RWPE1 (cell line): ENCODE measurements around the gene GNE.

Source experiments
- CTCF ChIA-PET: fragments of 350-600 bp; sonication (Branson Sonifier 250); formaldehyde crosslinking; extraction: SDS; loops from one replicate; lab custom pipeline; 2021; lab: Yijun Ruan, JAX
- POLR2A ChIA-PET: fragments of 400-600 bp; formaldehyde crosslinking; extraction: SDS; loops from one replicate; lab custom pipeline; 2020; ENCODE audit warnings: antibody characterized with exemption; ENCODE audit not compliant: low non-redundant PET; lab: Yijun Ruan, JAX
- DNase-seq: peaks from one replicate; pipeline ENCODE4 v3.0.0; 2012; ENCODE audit warnings: low spot score
- H3K27ac ChIP-seq: fragments of 450-650 bp; 2 replicates; pipeline ENCODE4 v1.5.1; 2017
- CTCF ChIP-seq: fragments of 450-650 bp; conservative IDR thresholded peaks from 2 replicates; pipeline ENCODE4 v1.5.1; 2017; ENCODE audit warnings: low read depth, mild to moderate bottlenecking

The GNE gene

GRCh38 chr9:36293918-36294317 is 35.7 kb upstream of the GNE start:
- TF ChIP-seq CTCF: no peak
- no peak for DNase-seq
- POLR2A ChIA-PET: no interaction called here
- CTCF ChIA-PET: no interaction called here
- no peak overlapping the region for H3K27ac ChIP-seq

- TF ChIP-seq CTCF: no peak
- H3K27ac ChIP-seq: no peak overlapping the region
- CTCF ChIA-PET: no interaction called here
- POLR2A ChIA-PET: no interaction called here
- no peak for DNase-seq
Observed at GRCh38 chr9:36293171-36293570, 34.9 kb upstream of the GNE start.

GRCh38 chr9:36292641-36293040 is 34.4 kb upstream of the GNE start:
- DNase-seq: no peak
- H3K27ac ChIP-seq: no peak overlapping the region
- POLR2A ChIA-PET: no interaction called here
- TF ChIP-seq CTCF: no peak
- CTCF ChIA-PET: no interaction called here

GRCh38 chr9:36290996-36291395 is 32.7 kb upstream of the GNE start:
- no peak for DNase-seq
- POLR2A ChIA-PET: no interaction called here
- H3K27ac ChIP-seq: no peak overlapping the region
- CTCF ChIA-PET: interaction anchor here (0.6 to 0.7 kb wide), 3 partner anchors 43 to 693 kb away, joined by 3 to 4 read pairs (median 3); no protein-coding TSS in a partner anchor
- TF ChIP-seq CTCF: no peak

DNA sequence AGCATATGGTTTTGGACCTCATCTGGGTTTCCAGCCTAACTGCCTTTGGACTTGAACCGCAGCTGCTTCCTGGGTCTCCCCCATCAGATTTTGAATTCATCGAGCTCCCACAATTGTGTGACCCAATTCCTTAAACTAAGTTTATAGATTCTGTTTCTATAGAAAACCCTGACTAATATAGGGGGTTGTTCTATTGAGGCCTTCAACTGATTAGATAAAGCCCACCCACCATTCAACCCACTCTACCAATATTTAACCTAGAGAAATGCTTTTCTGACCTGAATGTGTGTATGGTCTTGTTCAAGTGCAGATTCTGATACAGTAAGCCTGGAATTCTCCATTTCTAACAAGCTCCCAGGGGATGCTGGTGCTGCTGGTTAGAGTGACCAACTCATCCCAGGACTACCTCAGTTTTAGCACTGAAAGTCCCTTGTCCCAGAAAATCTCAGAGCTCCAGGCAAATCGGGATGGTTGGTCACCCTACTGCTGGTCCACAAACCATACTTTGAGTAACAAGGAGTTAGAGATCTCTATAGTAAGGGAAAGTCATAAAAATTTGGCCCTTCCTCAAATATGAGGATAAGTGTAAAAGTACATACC is 31.7 kb upstream of the GNE start:
- POLR2A ChIA-PET: no interaction called here
- CTCF ChIA-PET: interaction anchor here (0.6 to 0.7 kb wide), 2 partner anchors 30 to 1886 kb away, joined by 3 to 4 read pairs; no protein-coding TSS in a partner anchor

GRCh38 chr9:36288070-36288469 is 29.8 kb upstream of the GNE start:
- CTCF ChIA-PET: no interaction called here
- no peak for TF ChIP-seq CTCF
- no peak overlapping the region for H3K27ac ChIP-seq
- DNase-seq: no peak
- POLR2A ChIA-PET: no interaction called here

More for the DNA sequence above, 31.7 kb upstream of the GNE start:
- TF ChIP-seq CTCF: no peak
- H3K27ac ChIP-seq: no peak overlapping the region
- no peak for DNase-seq
